ENCODE results near the gene CALHM4.
"Not testable (repeated sequence)": the region's sequence is repeated elsewhere in the genome, so short reads cannot be mapped to it uniquely, and the experiment has no call there.

The CALHM4 gene

GRCh38 chr6:116579143-116579542 lies 25.6 kb downstream of the CALHM4 start:
- DNase-seq, result no peak

- no peak for DNase-seq
Measured at GRCh38 chr6:116580198-116580597, 26.6 kb downstream of the CALHM4 start.

- no peak for DNase-seq
Measured at GRCh38 chr6:116586276-116586675, 32.7 kb downstream of the CALHM4 start.

- no peak for DNase-seq
Measured at GRCh38 chr6:116586738-116587137, 33.2 kb downstream of the CALHM4 start.

DNA sequence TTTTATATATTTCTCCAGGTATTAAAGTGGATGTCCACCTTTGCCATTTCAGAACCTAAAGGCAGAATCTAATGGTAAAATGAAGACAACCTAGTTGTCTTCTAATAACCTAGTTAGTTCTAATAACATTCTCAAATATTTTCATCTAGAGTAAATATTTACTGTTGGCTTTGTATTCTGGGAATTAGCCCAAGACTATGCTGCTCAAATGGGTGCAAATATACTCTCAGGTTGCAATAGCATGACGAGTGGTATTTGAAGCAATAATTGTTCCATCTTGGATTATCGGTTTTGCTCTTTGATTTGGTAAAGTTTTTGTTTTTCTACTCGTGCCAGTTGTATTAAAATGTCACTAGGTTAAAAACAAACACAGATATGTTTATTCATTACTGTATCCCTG lies 41.7 kb downstream of the CALHM4 start:
- no peak for DNase-seq

DNA sequence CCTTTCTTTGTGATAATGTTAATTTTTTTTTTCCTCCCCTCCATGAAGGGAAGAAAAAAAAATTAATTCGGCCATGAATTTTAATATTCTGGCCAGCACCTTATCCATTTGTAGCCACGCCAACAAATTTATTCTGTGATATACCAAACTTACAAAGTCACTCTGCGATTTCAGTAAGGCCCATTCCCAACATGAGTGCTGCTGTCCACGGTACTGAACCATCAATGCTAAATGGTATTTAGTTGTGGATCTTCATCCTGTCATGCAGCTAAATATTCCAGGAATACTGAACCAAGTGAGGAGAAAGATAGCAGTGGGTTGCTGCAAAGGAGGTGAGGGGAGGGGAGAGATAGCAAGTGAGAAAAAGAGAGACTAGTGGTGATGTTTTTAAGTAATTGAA lies 43.3 kb downstream of the CALHM4 start:
- peak; percentile 10 for DNase-seq

DNA sequence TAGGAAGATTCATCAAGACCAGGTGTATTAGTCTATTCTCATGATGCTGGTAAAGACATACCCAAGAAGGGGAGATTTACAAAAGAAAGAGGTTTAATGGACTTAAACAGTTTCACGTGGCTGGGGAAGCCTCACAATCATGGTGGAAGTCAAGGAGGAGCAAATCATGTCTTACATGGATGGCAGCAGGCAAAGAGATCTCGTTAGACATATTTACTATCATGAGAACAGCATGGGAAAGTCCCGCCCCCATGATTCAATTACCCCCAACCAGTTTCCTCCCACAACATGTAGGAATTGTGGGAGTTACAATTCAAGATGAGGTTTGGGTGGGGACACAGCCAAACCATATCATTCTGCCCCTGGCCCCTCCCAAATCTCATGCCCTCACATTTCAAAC lies 50.4 kb downstream of the CALHM4 start:
- DNase-seq, result not testable (repeated sequence)

- not testable (repeated sequence) for DNase-seq
Measured at GRCh38 chr6:116604868-116605267, 51.3 kb downstream of the CALHM4 start.

DNA sequence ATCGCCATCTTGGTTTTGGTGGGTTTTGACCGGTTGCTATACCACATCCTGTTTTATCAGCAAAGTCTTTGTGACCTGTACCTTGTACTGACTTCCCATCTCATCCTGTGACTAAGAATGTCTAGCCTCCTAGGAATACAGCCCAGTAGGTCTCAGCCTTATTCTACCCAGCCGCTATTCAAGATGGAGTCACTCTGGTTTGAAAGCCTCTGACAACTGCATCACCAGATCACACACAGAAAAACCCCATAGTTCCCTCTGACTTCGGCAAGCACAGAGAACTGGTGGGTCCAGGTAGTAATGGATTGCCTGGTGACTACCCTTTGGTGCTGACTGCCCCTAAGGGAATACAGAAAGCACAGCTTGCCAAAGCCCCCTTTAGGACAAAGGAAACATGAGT lies 52.4 kb downstream of the CALHM4 start:
- DNase-seq, result no peak

Data from kidney glomerular epithelial cell (primary cell).